Testis (tissue), 2 donors: ENCODE data around the gene RHBDL3.

ENCODE experiments used
- POLR2A ChIP-seq: fragments of 450-650 bp; IDR thresholded peaks from one replicate; pipeline ENCODE4 v1.6.1; 2017; ENCODE audit warnings: antibody characterized with exemption, mild to moderate bottlenecking, moderate library complexity
- TF ChIP-seq, protein P1 (sequence below), 3 experiments: fragments of 450-650 bp in 2 of 3; fragments of 200-600 bp in 1 of 3; sonication (generic) in 1 of 3; IDR thresholded peaks; one replicate each; pipeline ENCODE4 v1.5.1; 2016 to 2019; ENCODE audit warnings: antibody characterized with exemption in 3 of 3, mild to moderate bottlenecking in 2 of 3, moderate library complexity in 1 of 3

DNA sequence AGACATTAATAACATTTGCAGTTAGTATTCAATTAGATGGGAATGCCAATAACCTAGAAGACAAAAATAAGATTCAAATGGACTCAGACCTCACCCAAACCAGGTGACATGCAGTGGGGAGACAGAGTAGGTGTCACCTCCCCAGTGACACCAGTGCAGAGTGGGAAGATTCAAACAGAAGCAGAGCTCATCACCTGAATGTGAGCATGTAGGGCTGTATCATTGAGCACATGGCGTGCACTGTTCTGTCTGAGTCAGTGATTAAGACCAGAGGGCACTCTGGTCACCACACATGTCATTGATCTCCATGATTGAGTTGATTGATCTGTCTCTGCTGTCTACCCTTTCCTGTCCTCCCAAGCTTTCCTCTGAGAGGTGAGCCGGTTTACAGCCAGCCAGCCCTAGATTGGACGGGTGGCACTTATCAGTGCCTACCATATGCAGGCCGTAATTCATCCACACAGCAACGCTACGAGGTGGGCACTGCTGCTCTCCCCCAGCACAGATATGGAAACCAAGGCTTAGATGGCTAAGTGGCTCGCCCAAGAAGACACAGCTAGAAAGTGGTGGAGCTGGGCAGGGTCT lies 34.0 kb downstream of the RHBDL3 start:
- TF ChIP-seq, protein P1, sequence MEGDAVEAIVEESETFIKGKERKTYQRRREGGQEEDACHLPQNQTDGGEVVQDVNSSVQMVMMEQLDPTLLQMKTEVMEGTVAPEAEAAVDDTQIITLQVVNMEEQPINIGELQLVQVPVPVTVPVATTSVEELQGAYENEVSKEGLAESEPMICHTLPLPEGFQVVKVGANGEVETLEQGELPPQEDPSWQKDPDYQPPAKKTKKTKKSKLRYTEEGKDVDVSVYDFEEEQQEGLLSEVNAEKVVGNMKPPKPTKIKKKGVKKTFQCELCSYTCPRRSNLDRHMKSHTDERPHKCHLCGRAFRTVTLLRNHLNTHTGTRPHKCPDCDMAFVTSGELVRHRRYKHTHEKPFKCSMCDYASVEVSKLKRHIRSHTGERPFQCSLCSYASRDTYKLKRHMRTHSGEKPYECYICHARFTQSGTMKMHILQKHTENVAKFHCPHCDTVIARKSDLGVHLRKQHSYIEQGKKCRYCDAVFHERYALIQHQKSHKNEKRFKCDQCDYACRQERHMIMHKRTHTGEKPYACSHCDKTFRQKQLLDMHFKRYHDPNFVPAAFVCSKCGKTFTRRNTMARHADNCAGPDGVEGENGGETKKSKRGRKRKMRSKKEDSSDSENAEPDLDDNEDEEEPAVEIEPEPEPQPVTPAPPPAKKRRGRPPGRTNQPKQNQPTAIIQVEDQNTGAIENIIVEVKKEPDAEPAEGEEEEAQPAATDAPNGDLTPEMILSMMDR (IDR thresholded peaks at IDR 0.05), result no peak
- no peak for TF ChIP-seq POLR2A
